ENCODE data around the gene PTPRN.
A peak's percentile ranks its signal among the peaks of the same experiment; 100 is the strongest.

The PTPRN gene

DNA sequence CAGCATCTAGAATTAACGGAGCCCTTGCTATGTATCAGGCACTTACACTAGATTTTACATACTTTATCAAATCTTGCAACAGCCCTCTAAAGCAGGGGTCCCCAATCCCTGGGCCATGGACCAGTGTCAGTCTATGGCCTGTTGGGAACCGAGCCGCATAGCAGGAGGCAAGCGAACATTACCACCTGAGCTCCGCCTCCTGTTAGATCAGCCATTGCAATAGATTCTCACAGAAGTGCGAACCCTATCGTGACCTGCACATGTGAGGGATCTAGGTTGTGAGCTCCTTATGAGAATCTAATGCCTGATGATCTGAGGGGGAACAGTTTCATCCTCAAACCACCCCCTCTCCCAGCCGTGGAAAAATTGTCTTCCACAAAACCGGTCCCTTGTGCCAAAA, 16.6 kb downstream of the PTPRN start:
- TF ChIP-seq, protein P1, sequence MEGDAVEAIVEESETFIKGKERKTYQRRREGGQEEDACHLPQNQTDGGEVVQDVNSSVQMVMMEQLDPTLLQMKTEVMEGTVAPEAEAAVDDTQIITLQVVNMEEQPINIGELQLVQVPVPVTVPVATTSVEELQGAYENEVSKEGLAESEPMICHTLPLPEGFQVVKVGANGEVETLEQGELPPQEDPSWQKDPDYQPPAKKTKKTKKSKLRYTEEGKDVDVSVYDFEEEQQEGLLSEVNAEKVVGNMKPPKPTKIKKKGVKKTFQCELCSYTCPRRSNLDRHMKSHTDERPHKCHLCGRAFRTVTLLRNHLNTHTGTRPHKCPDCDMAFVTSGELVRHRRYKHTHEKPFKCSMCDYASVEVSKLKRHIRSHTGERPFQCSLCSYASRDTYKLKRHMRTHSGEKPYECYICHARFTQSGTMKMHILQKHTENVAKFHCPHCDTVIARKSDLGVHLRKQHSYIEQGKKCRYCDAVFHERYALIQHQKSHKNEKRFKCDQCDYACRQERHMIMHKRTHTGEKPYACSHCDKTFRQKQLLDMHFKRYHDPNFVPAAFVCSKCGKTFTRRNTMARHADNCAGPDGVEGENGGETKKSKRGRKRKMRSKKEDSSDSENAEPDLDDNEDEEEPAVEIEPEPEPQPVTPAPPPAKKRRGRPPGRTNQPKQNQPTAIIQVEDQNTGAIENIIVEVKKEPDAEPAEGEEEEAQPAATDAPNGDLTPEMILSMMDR (IDR thresholded peaks at IDR 0.05; ENCODE audit: insufficient read depth, low read depth, low read length, missing control alignments): no peak
- no peak overlapping the region for H3K4me3 ChIP-seq (ENCODE audit: low read length)
- no peak for DNase-seq (ENCODE audit: low read depth)

DNA sequence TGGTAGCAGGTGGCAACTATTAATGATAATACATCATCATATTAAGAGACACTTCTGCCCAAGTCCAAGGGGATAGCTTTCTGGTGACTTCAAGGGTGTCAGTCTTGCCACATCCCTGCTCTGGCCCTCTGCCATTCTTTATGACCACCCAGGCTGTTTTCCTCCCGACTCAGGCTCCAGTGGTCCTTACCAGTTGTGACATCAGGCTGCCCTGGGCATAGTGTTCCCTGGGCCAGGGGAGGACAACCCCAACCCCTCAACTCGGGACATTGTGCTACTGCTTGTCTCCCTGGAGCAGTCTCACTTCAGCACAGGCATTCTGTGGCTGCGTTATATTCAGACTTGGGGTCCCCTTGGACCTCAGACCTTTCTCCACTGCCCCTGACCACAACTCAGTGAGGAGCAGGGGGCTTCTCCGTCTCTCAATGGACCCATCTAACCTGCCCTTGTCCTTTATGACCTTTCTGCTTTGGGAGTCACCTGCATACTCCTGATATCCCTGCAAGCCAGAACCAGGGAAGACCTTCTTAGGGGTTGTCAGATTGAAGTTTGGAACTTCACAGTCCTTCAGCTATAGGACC, 17.2 kb downstream of the PTPRN start:
- no peak overlapping the region for H3K4me3 ChIP-seq (ENCODE audit: low read length)
- TF ChIP-seq, protein P1 (IDR thresholded peaks at IDR 0.05; ENCODE audit: insufficient read depth, low read depth, low read length, missing control alignments): no peak
- DNase-seq (ENCODE audit: low read depth): no peak

DNA sequence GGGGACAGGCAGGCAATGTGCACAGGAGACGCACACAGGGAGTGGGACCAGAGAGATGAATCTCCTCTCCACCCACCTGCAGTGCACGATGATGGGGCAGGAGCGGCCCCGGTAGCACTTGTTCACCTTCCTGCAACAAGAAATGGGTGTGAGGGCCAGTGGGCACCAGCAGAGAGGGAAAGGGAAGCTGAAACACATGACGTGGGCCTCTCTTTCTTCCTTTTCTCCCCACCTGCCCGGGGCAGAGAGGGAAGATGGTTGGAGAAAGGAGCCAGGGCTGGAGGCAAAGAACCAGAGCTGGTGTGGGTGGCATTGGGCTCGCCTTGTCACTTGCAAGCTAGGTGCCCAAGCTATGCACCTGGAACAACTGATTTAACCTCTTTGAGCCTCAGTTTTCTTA, 17.8 kb downstream of the PTPRN start:
- TF ChIP-seq, protein P1 (IDR thresholded peaks at IDR 0.05; ENCODE audit: insufficient read depth, low read depth, low read length, missing control alignments): no peak
- H3K4me3 ChIP-seq (ENCODE audit: low read length): no peak overlapping the region
- no peak for DNase-seq (ENCODE audit: low read depth)

DNA sequence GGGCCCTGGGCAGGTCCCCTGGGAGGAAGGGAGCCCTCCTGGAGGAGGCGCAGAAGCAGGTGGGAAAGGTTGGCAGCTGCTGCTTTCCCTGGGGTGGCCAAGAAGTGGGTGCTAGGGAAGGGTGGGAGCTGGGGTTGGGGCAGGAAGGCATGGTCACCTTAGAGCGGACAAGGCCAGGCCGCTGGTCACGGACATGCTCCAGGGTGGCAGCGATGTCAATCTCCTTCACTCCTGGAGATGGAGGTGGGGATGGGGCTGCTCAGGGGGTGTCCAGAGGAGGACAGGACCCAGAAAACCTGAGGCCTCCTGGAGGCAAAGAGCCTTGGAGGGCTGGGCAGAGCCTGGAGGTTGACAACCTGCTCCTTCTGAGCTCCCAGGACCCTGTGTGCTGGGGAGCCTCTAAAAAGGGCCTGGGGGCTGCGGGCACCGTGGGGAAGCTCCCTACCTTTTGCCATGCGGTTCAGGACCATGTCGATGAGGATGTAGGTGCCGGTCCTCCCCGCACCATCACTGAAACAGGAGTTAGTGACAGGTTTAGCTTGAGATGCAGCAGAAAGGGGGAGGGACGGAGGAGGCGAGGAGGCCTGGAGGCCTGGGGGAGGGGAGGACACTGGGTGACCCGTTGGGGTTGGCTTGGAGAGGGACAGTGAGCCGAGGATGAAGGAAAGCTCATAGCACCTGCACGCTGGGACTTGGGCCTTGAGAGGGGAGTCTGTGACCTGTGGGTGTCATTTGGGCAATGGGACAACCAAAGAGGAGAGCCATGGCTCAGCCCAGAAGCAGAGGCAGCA, 18.6 kb downstream of the PTPRN start:
- H3K4me3 ChIP-seq (ENCODE audit: low read length): no peak overlapping the region
- DNase-seq (ENCODE audit: low read depth): no peak
- TF ChIP-seq, protein P1 (IDR thresholded peaks at IDR 0.05; ENCODE audit: insufficient read depth, low read depth, low read length, missing control alignments): no peak

DNA sequence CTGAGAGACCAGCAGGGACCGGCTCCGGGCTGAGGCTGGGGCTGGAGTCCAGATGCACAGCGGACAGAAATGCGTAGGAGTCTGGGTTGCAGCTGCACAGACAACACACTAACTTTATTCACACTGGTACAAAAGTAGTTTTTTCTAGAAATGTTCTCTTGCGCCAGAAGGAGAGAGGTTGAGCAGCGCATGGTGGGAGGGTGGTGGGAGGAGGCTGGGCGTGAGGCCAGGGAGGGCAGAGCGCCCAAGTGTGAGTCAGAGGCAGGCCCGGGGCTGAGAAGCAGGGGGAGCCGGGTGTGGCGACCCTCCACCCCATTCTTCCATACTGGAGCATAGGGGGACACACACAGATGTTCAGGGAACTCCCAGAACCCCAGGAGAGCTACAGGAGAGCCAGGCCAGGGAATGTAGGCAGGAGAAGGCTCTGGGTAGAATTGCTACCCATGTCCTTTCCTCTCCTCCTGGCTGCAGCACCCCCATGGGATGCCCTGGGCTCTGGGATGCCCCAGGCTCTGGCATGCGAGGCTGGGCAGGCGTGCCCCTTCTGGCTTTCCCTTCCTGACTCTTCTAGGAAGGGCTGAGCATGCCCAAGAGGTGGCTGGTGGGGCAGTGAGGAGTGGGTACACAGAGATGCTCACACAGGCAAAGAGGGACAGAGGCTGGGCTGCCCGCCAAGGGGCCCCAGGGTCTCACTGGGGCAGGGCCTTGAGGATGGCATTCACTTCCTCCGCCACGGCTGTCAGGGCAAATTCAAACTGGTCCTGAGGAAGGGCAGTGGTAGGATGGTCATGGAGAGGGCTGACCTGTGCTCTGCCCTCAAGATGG, 19.5 kb downstream of the PTPRN start:
- peak; percentile 82 for DNase-seq (ENCODE audit: low read depth)
- TF ChIP-seq, protein P1 (IDR thresholded peaks at IDR 0.05; ENCODE audit: insufficient read depth, low read depth, low read length, missing control alignments): no peak
- no peak overlapping the region for H3K4me3 ChIP-seq (ENCODE audit: low read length)

DNA sequence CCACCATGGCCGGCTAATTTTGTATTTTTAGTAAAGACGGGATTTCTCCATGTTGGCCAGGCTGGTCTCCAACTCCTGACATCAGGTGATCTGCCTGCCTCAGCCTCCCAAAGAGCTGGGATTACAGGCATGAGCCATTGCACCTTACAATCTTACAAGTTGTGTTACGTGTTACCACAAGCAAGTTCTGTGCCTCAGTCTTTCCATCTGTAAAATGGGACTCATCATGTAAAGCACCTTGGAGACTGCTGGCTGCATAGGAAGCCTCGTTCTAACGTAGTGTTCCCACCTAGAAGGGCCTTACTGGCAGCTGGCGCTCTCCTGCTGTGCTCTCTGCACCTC, 20.0 kb downstream of the PTPRN start:
- TF ChIP-seq, protein P1 (IDR thresholded peaks at IDR 0.05; ENCODE audit: insufficient read depth, low read depth, low read length, missing control alignments): no peak
- no peak overlapping the region for H3K4me3 ChIP-seq (ENCODE audit: low read length)
- no peak for DNase-seq (ENCODE audit: low read depth)

All from epithelial cell of esophagus (primary cell).